GM23338 (cell line): ENCODE data around the gene ENOSF1. TPM values are rescaled to one million over a fixed set of nuclear protein-coding genes. Genes with fewer than 3 reads are reported as not detected.

Source experiments
- ATAC-seq: fragments of 200-7000 bp; cut with Tn5 transposase; 3 replicates; pipeline ENCODE4 v1.9.1; 2020
- DNase-seq: peaks from one replicate; pipeline ENCODE4 v3.0.0-alpha.2; 2015; ENCODE audit warnings: low spot score
- H2AFZ ChIP-seq: fragments of 200-600 bp; sonication (generic); 2 replicates; pipeline ENCODE4 v1.8.0; 2016; ENCODE audit warnings: antibody characterized with exemption, mild to moderate bottlenecking, moderate library complexity
- H3F3A ChIP-seq: fragments of 200-600 bp; sonication (generic); replicated peaks from 2 replicates; pipeline ENCODE4 v1.8.0; 2017; ENCODE audit warnings: antibody characterized with exemption, mixed run types, low read depth
- H3K27ac ChIP-seq: fragments of 200-600 bp; sonication (generic); 2 replicates; pipeline ENCODE4 v1.6.1; 2016; ENCODE audit warnings: low read depth
- H3K27me3 ChIP-seq: fragments of 200-600 bp; sonication (generic); 2 replicates; pipeline ENCODE4 v1.8.0; 2016; ENCODE audit warnings: mild to moderate bottlenecking, mixed run types, moderate library complexity; ENCODE audit not compliant: insufficient read depth
- H3K36me3 ChIP-seq: fragments of 200-600 bp; sonication (generic); 2 replicates; pipeline ENCODE4 v1.8.0; 2016; ENCODE audit warnings: mild to moderate bottlenecking; ENCODE audit not compliant: insufficient read depth
- H3K4me1 ChIP-seq: fragments of 200-600 bp; sonication (generic); 2 replicates; pipeline ENCODE4 v1.8.0; 2016; ENCODE audit warnings: mild to moderate bottlenecking, moderate library complexity; ENCODE audit not compliant: insufficient read depth
- H3K4me2 ChIP-seq: fragments of 200-600 bp; sonication (generic); 2 replicates; pipeline ENCODE4 v1.7.1; 2017; ENCODE audit warnings: mixed run types
- H3K4me3 ChIP-seq: fragments of 200-600 bp; sonication (generic); 2 replicates; pipeline ENCODE4 v1.6.1; 2016; ENCODE audit warnings: mixed run types
- H3K79me2 ChIP-seq: fragments of 200-600 bp; sonication (generic); replicated peaks from 2 replicates; pipeline ENCODE4 v1.8.0; 2017; ENCODE audit warnings: mild to moderate bottlenecking; ENCODE audit not compliant: insufficient read depth
- H3K9me2 ChIP-seq: fragments of 200-600 bp; sonication (generic); 2 replicates; pipeline ENCODE4 v1.8.0; 2017; ENCODE audit not compliant: insufficient read depth
- H4K20me1 ChIP-seq: fragments of 200-600 bp; sonication (generic); replicated peaks from 2 replicates; pipeline ENCODE4 v1.8.0; 2017; ENCODE audit warnings: mild to moderate bottlenecking; ENCODE audit not compliant: insufficient read depth
- H3K27ac Mint-ChIP-seq: 2 replicates; pipeline ENCODE4 v1.8.0; 2020; ENCODE audit warnings: inconsistent platforms, mild to moderate bottlenecking, moderate library complexity, mixed read lengths
- H3K27me3 Mint-ChIP-seq: 3 replicates; pipeline ENCODE4 v1.8.0; 2022; ENCODE audit warnings: low read depth, mild to moderate bottlenecking, moderate library complexity, mixed read lengths, inconsistent platforms; ENCODE audit not compliant: insufficient read depth, poor library complexity
- H3K36me3 Mint-ChIP-seq: 3 replicates; pipeline ENCODE4 v1.8.0; 2021; ENCODE audit warnings: low read depth, mild to moderate bottlenecking, inconsistent platforms, moderate library complexity, mixed read lengths
- H3K4me1 Mint-ChIP-seq: 3 replicates; pipeline ENCODE4 v1.8.0; 2020; ENCODE audit warnings: mild to moderate bottlenecking, inconsistent platforms, mixed read lengths
- H3K4me3 Mint-ChIP-seq: 3 replicates; pipeline ENCODE4 v1.8.0; 2021; ENCODE audit warnings: moderate library complexity, mild to moderate bottlenecking, inconsistent platforms, mixed read lengths
- H3K9me3 Mint-ChIP-seq: 3 replicates; pipeline ENCODE4 v1.8.0; 2020; ENCODE audit warnings: moderate library complexity, mild to moderate bottlenecking, inconsistent platforms, mixed read lengths
- CREB1 ChIP-seq: fragments of 250-450 bp; sonication (Bioruptor Pico); IDR thresholded peaks from 2 replicates; pipeline ENCODE4 v1.5.0; 2020; ENCODE audit warnings: low read depth, mild to moderate bottlenecking, moderate library complexity
- EZH2 ChIP-seq: fragments of 200-600 bp; sonication (generic); IDR thresholded peaks from one replicate; pipeline ENCODE4 v1.8.0; 2017; ENCODE audit warnings: antibody characterized with exemption, mild to moderate bottlenecking, low read depth; ENCODE audit not compliant: unreplicated experiment
- POLR2AphosphoS5 ChIP-seq: IDR thresholded peaks from 2 replicates; pipeline ENCODE4 v1.6.1; 2016; ENCODE audit warnings: antibody characterized with exemption, low read depth
- STAT1 ChIP-seq: IDR thresholded peaks from one replicate; pipeline ENCODE4 v1.6.1; 2016; ENCODE audit warnings: antibody characterized with exemption; ENCODE audit not compliant: unreplicated experiment
- ZNF331 ChIP-seq: fragments of 250-450 bp; sonication (Bioruptor Pico); IDR thresholded peaks from 2 replicates; pipeline ENCODE4 v1.5.0; 2020; ENCODE audit warnings: low read depth, mild to moderate bottlenecking, moderate library complexity
- polyA plus RNA-seq: library from polyadenylated mRNA; unstranded; fragments of >200 nt; fragmentation: Nextera tagmentation; extraction: Ambion mirVana; gene quantifications from 2 replicates; pipeline ENCODE4 v1.2.1, GENCODE V29; 2016
- total RNA-seq: library from RNA; depleted of rRNA; stranded (reverse); fragments of >200 nt; shearing (Covaris generic); gene quantifications from 2 replicates; pipeline ENCODE4 v1.2.3, GENCODE V29; 2014
- TF ChIP-seq, protein P1 (sequence below), 2 experiments: fragments of 200-600 bp in 1 of 2; sonication (generic) in 1 of 2; conservative IDR thresholded peaks; 2 replicates each; pipeline versions ENCODE4 v1.5.1 to v1.6.1; 2016 to 2017; ENCODE audit warnings: antibody characterized with exemption in 2 of 2, low read depth in 2 of 2, mild to moderate bottlenecking in 2 of 2, moderate library complexity in 1 of 2
- TF ChIP-seq, protein P2 (sequence below): fragments of 250-450 bp; sonication (Bioruptor Pico); IDR thresholded peaks from 2 replicates; pipeline ENCODE4 v1.5.0; 2020; ENCODE audit warnings: mild to moderate bottlenecking, moderate library complexity

Gene ENOSF1
- total and polyA plus RNA-seq, 2 experiments from 2014 or later, result 30.1 to 36.4 TPM

DNA sequence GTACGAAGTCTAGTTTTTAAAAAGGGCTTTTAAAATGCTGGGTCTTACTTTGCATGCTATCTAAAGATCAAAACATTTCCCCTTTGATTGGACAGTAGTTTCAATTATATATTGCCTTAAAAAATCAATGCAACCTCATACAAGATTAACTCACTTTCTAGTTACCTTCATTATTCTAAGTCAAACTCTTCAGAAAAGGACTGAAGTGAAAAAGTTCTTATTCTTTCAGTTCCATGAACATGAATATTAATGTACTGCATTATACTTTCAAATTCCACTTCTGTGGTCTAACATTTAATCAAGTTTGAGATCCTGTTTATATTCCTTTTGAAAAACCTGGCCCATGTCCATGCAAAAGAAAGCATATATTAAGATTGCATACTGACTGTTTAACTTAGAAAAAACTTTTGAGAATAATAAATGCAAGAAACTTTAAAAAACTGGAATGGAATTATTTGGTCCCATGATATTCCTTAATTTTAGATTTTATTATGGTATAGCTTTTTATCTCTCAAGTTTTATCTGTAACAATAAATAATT, 11.2 kb upstream of the ENOSF1 start:
- Histone ChIP-seq H3F3A (no peaks in the 10 kb centered on the region), H2AFZ (no peak overlapping the region)

More for the DNA sequence above, 11.2 kb upstream of the ENOSF1 start:
- Histone ChIP-seq H3K4me2 (no peak overlapping the region), H3K9me2 (no peaks in the 10 kb centered on the region), H3K4me3 (no peak overlapping the region), H3K27me3 (no peaks in the 10 kb centered on the region), H3K4me1 (no peaks in the 10 kb centered on the region), H3K36me3 (peaks cover 10% of the 10 kb centered on the region; the same call in 1 of the 2 replicates), H4K20me1 (no peaks in the 10 kb centered on the region), H3K79me2 (no peaks in the 10 kb centered on the region), H3K27ac (no peak overlapping the region)
- no peak for TF ChIP-seq ZNF331 (CRISPR knock-in tag)
- TF ChIP-seq STAT1, result no peak
- TF ChIP-seq CREB1 (CRISPR knock-in tag), result no peak
- TF ChIP-seq, protein P1, sequence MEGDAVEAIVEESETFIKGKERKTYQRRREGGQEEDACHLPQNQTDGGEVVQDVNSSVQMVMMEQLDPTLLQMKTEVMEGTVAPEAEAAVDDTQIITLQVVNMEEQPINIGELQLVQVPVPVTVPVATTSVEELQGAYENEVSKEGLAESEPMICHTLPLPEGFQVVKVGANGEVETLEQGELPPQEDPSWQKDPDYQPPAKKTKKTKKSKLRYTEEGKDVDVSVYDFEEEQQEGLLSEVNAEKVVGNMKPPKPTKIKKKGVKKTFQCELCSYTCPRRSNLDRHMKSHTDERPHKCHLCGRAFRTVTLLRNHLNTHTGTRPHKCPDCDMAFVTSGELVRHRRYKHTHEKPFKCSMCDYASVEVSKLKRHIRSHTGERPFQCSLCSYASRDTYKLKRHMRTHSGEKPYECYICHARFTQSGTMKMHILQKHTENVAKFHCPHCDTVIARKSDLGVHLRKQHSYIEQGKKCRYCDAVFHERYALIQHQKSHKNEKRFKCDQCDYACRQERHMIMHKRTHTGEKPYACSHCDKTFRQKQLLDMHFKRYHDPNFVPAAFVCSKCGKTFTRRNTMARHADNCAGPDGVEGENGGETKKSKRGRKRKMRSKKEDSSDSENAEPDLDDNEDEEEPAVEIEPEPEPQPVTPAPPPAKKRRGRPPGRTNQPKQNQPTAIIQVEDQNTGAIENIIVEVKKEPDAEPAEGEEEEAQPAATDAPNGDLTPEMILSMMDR (conservative IDR thresholded peaks at IDR 0.05; ENCODE audit: low read depth in 2 of 2), result no peak
- TF ChIP-seq, protein P2, sequence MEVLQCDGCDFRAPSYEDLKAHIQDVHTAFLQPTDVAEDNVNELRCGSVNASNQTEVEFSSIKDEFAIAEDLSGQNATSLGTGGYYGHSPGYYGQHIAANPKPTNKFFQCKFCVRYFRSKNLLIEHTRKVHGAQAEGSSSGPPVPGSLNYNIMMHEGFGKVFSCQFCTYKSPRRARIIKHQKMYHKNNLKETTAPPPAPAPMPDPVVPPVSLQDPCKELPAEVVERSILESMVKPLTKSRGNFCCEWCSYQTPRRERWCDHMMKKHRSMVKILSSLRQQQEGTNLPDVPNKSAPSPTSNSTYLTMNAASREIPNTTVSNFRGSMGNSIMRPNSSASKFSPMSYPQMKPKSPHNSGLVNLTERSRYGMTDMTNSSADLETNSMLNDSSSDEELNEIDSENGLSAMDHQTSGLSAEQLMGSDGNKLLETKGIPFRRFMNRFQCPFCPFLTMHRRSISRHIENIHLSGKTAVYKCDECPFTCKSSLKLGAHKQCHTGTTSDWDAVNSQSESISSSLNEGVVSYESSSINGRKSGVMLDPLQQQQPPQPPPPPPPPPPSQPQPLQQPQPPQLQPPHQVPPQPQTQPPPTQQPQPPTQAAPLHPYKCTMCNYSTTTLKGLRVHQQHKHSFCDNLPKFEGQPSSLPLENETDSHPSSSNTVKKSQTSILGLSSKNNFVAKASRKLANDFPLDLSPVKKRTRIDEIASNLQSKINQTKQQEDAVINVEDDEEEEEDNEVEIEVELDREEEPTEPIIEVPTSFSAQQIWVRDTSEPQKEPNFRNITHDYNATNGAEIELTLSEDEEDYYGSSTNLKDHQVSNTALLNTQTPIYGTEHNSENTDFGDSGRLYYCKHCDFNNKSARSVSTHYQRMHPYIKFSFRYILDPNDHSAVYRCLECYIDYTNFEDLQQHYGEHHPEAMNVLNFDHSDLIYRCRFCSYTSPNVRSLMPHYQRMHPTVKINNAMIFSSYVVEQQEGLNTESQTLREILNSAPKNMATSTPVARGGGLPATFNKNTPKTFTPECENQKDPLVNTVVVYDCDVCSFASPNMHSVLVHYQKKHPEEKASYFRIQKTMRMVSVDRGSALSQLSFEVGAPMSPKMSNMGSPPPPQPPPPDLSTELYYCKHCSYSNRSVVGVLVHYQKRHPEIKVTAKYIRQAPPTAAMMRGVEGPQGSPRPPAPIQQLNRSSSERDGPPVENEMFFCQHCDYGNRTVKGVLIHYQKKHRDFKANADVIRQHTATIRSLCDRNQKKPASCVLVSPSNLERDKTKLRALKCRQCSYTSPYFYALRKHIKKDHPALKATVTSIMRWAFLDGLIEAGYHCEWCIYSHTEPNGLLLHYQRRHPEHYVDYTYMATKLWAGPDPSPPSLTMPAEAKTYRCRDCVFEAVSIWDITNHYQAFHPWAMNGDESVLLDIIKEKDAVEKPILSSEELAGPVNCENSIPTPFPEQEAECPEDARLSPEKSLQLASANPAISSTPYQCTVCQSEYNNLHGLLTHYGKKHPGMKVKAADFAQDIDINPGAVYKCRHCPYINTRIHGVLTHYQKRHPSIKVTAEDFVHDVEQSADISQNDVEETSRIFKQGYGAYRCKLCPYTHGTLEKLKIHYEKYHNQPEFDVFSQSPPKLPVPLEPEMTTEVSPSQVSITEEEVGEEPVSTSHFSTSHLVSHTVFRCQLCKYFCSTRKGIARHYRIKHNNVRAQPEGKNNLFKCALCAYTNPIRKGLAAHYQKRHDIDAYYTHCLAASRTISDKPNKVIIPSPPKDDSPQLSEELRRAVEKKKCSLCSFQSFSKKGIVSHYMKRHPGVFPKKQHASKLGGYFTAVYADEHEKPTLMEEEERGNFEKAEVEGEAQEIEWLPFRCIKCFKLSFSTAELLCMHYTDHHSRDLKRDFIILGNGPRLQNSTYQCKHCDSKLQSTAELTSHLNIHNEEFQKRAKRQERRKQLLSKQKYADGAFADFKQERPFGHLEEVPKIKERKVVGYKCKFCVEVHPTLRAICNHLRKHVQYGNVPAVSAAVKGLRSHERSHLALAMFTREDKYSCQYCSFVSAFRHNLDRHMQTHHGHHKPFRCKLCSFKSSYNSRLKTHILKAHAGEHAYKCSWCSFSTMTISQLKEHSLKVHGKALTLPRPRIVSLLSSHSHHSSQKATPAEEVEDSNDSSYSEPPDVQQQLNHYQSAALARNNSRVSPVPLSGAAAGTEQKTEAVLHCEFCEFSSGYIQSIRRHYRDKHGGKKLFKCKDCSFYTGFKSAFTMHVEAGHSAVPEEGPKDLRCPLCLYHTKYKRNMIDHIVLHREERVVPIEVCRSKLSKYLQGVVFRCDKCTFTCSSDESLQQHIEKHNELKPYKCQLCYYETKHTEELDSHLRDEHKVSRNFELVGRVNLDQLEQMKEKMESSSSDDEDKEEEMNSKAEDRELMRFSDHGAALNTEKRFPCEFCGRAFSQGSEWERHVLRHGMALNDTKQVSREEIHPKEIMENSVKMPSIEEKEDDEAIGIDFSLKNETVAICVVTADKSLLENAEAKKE, result no peak
- no peak for TF ChIP-seq EZH2
- TF ChIP-seq POLR2AphosphoS5, result no peak
- no peaks in the 10 kb centered on the region for H3K4me1 Mint-ChIP-seq
- peaks cover 3% of the 10 kb centered on the region for H3K27me3 Mint-ChIP-seq
- no peak for DNase-seq
- ATAC-seq, result no peak
- peaks cover 14% of the 10 kb centered on the region for H3K36me3 Mint-ChIP-seq
- H3K27ac Mint-ChIP-seq, result no peak overlapping the region
- H3K9me3 Mint-ChIP-seq, result no peaks in the 10 kb centered on the region
- H3K4me3 Mint-ChIP-seq, result no peak overlapping the region
